ENCODE data around the gene ERBB4.
"Not testable (repeated sequence)": the region's sequence is repeated elsewhere in the genome, so short reads cannot be mapped to it uniquely, and the experiment has no call there.

Gene ERBB4

DNA sequence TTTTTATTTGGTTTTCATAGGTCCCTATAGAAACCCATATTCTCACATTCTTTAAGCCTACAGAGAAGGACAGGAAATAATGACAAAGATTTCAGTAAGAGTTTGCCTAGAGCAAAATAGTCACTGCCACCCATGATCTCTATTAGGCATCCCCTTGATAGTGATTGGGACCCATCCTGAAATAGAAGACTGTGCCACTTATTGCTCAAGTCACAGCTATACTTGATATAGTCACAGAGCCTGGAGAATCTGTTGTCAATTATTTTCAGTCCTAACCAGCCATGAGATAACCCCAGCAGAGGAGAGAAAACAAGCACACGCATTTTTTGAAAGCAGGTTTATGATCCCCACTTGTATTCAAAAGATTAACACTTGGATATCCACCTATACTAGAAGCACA is 8.2 kb downstream of the ERBB4 start:
- DNase-seq (ENCODE audit: low read depth in 4 of 4, low spot score in 1 of 4) = no peak

DNA sequence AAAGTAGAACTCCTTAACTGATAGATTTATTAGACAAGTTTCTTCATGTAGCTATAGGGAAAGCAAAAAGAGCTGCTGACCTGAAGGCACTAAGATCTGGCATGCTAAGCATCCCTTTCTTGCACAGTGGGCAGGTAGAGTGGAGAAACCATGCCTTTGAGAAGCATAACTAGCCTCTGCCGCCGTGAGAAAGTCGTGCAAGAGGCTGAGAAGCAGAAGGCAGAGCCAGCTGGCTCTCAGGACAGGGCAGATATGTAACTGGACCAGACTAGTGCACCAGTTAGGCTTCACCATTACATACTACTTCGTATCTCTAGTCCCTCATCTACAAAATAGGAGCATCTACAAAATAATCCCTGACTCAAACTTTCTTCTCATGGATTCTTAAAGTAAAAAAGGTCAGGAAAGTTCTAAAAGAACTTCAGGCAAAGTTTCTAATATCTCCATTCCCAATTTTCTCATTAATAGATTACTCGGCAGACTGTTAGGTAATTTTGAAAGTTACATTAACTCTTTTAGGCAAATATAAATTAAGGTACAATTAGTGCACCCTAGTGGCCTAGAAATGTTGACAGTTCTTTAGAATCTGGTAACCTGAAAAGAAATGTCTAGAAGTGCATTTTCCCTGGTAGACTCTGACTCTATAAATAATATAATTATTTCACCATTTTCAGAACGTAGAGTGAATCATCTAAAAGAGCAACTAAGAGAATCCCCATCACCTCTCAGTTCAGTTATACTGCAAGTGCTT is 10.3 kb downstream of the ERBB4 start:
- no peak for DNase-seq (ENCODE audit: low read depth in 4 of 4, low spot score in 1 of 4)

DNA sequence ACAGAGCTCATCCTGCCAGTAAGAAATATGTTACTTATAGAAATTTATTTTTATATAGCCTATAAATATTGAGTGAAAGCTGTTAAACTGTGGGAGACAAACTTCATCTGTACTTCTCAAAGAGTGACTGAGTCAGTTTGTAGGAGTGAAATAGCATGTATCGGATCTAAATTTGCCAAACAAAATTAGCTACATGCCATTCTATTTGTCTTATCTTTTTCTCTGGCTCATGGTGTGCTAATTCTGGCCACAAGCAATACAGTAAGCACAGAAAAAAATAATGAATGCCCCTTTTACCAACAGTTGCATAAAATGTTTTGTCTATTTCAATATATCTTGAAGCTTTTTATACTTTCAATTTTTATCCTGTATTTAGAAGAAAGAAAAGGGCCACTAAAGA is 12.5 kb downstream of the ERBB4 start:
- no peak for DNase-seq (ENCODE audit: low read depth in 4 of 4, low spot score in 1 of 4)

DNA sequence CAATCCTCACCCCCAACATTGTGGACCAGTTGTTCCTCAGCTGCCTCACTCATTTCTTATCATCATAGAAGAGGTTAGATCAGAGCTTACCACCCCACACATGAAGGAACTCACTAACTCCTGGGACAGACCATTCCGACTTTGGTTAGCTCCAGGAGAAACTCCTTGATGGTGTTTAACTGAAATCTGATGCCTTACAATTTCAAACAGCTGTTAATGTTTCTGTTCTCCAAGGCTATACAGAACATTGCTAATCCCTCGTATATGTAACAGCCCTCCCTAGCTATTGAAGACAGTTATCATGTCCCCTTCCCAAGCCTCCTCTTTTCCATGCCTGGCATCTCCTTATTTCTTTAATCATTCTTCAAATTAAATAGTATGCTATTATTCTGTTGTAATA is 14.8 kb downstream of the ERBB4 start:
- no peak for DNase-seq (ENCODE audit: low read depth in 4 of 4, low spot score in 1 of 4)

DNA sequence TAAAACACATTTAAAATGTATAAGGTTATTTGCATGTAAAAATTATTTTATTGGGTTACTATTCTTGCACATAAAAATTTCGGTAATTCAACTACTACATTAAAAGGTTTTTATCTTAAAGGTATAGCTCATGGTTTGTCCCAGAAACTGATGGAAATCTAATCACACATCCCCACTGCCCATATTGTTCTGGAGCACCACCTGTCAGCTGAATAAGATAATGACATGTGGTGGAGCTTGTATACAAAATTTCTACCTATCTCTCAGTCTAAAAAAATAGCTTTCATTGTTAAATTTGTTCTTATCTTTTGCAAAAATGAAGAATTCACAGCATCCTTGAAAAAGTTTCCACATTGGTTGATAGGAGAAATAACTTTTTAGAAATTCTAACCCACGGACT is 18.3 kb downstream of the ERBB4 start:
- DNase-seq (ENCODE audit: low read depth in 4 of 4, low spot score in 1 of 4) = no peak

DNA sequence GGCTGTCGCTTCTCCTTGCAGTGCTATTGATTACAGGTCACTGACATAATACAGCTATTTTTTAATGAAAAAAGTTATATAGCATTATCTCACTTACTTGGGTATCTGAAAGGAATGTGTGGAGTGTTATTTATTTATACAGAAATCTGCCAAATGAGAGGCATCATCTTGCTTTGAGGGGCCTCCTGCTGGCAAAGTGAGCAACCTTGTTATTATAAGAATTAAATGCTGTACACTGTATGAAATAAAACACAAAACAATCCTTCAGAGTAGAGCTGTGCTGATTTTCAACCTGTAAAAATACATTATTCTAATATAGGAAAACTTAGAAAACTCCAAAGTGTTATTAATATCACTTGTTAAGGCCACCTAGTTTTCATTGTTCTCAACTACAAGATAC is 20.9 kb downstream of the ERBB4 start:
- DNase-seq (ENCODE audit: low read depth in 4 of 4, low spot score in 1 of 4) = no peak

GRCh38 chr2:212505586-212505985 is 33.0 kb downstream of the ERBB4 start:
- DNase-seq (ENCODE audit: low read depth in 4 of 4, low spot score in 1 of 4) = no peak

GRCh38 chr2:212495046-212495445 is 43.6 kb downstream of the ERBB4 start:
- DNase-seq (ENCODE audit: low read depth in 4 of 4, low spot score in 1 of 4) = no peak

- no peak for DNase-seq (ENCODE audit: low read depth in 4 of 4, low spot score in 1 of 4)
Observed at GRCh38 chr2:212494418-212495020, 44.1 kb downstream of the ERBB4 start.

DNA sequence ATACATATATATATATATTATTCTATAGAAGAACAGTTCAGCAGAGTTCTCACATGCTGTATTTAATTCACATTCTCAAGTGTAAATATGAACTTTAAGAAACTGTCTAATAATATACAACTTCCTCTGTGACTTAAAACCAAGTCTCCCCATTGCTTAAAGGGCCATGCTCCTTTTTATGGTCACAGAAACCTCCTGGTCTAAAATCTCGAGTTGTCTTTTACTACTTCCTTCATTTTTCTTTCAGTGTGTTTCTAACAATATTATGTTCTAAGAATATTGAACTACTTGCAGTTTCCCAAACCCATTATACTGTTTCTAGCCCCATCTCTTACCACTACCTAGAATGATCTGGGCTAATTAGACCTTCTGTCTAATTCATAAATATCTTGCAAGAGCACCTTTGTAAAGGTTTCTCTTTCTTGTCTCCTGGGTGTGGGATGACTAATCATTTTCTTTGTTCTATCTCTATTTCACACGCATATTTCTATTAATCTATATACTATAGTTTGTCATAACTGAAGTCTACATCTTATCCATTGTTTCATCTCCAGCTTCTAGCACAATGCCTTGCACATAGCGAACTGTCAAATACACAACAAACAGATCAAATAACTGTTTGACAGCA is 48.8 kb downstream of the ERBB4 start:
- DNase-seq (ENCODE audit: low read depth in 4 of 4, low spot score in 1 of 4) = no peak

DNA sequence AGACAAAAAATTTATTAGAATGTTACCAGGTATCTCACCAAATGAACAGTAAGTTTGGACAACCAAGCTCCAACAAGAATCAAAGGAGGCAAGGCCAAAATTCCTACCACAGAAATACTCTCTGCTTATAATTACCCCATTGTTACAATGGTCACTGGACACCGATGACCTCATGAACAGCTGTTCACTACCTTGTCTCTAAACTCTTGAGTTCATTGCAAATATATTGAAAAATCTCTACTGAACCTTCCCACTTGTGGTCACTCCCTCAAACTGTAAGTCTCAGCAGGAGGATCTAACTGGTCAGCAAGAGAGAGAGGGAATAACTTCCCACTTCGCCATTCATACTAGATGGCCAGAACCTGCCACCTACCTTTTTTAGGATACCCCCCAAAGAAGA is 50.0 kb downstream of the ERBB4 start:
- no peak for DNase-seq (ENCODE audit: low read depth in 4 of 4, low spot score in 1 of 4)

DNA sequence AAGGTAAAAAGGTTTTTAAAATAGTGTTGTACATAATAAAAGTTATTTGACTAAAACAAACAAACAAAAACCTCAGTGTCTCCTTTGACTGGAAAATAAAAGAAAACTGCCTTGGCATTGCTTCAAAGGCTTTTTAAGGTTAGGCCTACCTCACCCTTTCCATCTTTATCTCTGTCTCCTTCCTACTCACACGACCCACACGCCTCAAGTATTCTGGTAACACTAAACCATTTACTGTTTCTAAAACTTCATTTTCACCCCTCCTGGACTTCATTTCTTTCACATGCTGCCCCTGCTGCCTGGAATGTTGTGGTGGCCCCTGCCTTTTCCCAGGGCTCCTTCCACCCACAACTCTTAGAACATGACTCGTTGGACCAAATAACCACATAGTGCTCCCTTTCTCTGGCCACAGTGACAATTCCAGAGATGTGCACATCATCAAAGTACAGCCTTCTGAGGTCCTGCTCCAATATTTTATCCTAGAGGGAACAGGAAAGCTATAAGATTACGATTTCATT is 54.0 kb downstream of the ERBB4 start:
- DNase-seq (ENCODE audit: low read depth in 4 of 4, low spot score in 1 of 4) = no peak

GRCh38 chr2:212480447-212480846 is 58.2 kb downstream of the ERBB4 start:
- no peak for DNase-seq (ENCODE audit: low read depth in 4 of 4, low spot score in 1 of 4)

DNA sequence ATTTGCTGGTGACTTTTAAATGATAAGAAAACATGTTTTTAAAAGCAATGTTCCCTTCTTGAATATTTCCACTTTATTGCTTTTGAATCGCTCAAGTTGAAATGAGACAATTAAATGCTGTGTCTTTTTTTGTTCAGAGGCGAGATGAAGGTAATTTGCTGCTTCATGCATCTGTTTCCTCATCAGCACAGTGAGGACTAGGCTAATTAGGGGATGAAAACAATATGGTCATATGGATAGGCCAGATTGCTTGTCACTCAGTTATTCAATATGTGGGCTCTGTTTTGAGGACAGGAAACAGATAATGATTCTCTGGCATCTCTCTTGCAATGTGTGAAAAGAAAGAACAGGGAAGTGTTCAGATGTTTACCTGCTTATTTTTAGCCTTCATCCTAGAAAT is 61.0 kb downstream of the ERBB4 start:
- DNase-seq (ENCODE audit: low read depth in 4 of 4, low spot score in 1 of 4) = no peak

DNA sequence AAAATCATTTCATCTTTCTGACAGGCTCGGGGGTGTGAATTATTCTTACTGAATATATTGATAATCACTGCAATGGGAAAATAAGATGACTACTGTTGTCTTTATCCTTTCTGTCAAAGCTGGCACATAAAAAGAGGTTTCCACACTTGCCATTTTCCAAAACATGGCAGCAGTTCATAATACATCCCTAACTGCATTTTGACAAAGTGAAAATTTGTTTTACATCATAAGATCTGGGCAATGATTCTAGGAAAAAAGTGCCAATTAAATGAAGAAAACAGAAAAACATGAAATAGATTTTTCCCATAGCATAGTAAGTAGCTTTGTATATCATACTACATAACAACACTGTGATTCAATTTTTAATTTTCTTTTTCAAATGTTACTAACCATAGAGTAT is 65.4 kb downstream of the ERBB4 start:
- DNase-seq (ENCODE audit: low read depth in 4 of 4, low spot score in 1 of 4) = no peak

DNA sequence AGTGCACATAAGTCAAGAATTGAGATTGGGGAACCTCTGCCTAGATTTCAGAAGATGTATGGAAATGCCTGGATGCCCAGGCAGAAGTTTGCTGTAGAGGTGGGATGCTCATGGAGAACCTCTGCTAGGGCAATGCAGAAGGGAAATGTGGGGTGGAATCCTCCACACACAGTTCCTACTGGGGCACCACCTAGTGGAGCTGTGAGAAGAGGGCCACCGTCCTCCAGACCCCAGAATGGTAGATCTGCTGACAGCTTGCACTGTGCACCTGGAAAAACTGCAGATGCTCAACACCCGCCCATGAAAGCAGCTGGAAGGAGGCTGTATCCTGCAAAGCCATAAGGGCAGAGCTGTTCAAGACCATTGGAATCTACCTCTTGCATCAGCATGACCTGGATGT is 71.1 kb downstream of the ERBB4 start:
- not testable (repeated sequence) for DNase-seq (ENCODE audit: low read depth in 4 of 4, low spot score in 1 of 4)

- DNase-seq (ENCODE audit: low read depth in 4 of 4, low spot score in 1 of 4) = no peak
Observed at GRCh38 chr2:212465456-212465855, 73.1 kb downstream of the ERBB4 start.

DNA sequence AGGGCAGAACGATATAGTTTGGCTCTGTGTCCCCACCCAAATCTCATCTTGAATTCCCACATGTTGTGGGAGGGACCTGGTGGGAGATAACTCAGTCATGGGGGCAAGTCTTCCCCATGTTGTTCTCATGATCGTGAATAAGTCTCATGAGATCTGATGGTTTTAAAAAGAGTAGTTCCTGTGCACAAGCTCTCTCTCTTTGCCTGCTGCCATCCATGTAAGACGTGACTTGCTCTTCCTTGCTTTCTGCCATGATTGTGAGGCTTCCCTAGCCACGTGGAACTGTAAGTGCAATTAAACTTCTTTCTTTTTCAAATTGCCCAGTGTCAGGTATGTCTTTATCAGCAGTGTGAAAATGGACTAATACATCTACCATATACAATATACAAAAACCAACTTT is 76.9 kb downstream of the ERBB4 start:
- not testable (repeated sequence) for DNase-seq (ENCODE audit: low read depth in 4 of 4, low spot score in 1 of 4)

DNA sequence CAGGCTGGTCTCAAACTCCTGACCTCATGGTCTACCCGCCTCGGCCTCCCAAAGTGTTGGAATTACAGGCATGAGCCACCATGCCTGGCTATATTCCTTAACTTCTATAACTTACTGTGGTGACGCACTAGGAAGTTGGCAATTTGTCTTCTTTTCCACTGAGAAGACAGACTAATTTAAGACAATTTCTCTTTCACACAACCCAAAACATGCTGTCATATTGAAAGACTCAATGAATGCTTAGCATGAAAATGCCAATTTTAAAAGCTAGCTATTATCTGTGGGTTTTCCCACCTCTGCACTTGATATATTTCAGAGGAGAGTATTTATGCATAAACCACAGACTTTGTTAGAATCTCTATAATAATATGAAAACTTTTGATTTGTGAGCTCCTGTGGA is 84.5 kb downstream of the ERBB4 start:
- DNase-seq (ENCODE audit: low read depth in 4 of 4, low spot score in 1 of 4) = no peak

- DNase-seq (ENCODE audit: low read depth in 4 of 4, low spot score in 1 of 4) = no peak
Observed at GRCh38 chr2:212451786-212452231, 86.8 kb downstream of the ERBB4 start.

- DNase-seq (ENCODE audit: low read depth in 4 of 4, low spot score in 1 of 4) = no peak
Observed at GRCh38 chr2:212448698-212449097, 89.9 kb downstream of the ERBB4 start.

- no peak for DNase-seq (ENCODE audit: low read depth in 4 of 4, low spot score in 1 of 4)
Observed at GRCh38 chr2:212441821-212442220, 96.8 kb downstream of the ERBB4 start.
